Tibial nerve (tissue), 4 donors: ENCODE data around the gene YIPF2.

Experiments used
- EP300 ChIP-seq, 2 donors: sonication (generic); formaldehyde crosslinking; IDR thresholded peaks; one replicate each; pipeline ENCODE4 v1.6.1; 2017; ENCODE audit warnings: antibody characterized with exemption in 2 of 2, mild to moderate bottlenecking in 1 of 2
- POLR2A ChIP-seq, 2 donors: fragments of 450-650 bp; IDR thresholded peaks; one replicate each; pipeline ENCODE4 v1.6.1; 2017; ENCODE audit warnings: antibody characterized with exemption in 2 of 2, mild to moderate bottlenecking in 2 of 2, moderate library complexity in 2 of 2
- TF ChIP-seq, protein P1 (sequence below), 5 experiments: fragments of 200-600 bp in 3 of 5; fragments of 450-650 bp in 2 of 5; sonication (generic) in 3 of 5; IDR thresholded peaks; one replicate each; pipeline ENCODE4 v1.5.1; 2016 to 2019; ENCODE audit warnings: antibody characterized with exemption in 5 of 5, mild to moderate bottlenecking in 3 of 5, moderate library complexity in 2 of 5

- TF ChIP-seq, protein P1, sequence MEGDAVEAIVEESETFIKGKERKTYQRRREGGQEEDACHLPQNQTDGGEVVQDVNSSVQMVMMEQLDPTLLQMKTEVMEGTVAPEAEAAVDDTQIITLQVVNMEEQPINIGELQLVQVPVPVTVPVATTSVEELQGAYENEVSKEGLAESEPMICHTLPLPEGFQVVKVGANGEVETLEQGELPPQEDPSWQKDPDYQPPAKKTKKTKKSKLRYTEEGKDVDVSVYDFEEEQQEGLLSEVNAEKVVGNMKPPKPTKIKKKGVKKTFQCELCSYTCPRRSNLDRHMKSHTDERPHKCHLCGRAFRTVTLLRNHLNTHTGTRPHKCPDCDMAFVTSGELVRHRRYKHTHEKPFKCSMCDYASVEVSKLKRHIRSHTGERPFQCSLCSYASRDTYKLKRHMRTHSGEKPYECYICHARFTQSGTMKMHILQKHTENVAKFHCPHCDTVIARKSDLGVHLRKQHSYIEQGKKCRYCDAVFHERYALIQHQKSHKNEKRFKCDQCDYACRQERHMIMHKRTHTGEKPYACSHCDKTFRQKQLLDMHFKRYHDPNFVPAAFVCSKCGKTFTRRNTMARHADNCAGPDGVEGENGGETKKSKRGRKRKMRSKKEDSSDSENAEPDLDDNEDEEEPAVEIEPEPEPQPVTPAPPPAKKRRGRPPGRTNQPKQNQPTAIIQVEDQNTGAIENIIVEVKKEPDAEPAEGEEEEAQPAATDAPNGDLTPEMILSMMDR (IDR thresholded peaks at IDR 0.05), result no peak
- TF ChIP-seq POLR2A (IDR thresholded peaks at IDR 0.05) (peak in 1 of 2 donors; percentile 14), EP300 (IDR thresholded peaks at IDR 0.05) (peak in 1 of 2 donors; percentile 40)
Observed at GRCh38 chr19:10876459-10877240, 51.8 kb downstream of the YIPF2 start.
